Gastrocnemius medialis (tissue), 4 donors: ENCODE results near the gene GID8. TPM values are rescaled to one million over a fixed set of nuclear protein-coding genes. Genes with fewer than 3 reads are reported as not detected.

Experiments
- ATAC-seq, 2 donors: fragments of 150-250 bp; one replicate each; pipeline ENCODE4 v1.9.1; 2016
- DNase-seq, 2 donors: peaks; one replicate each; pipeline ENCODE4 v3.0.0-alpha.2; 2019
- H3K27ac ChIP-seq, 4 donors: fragments of 200-600 bp; sonication (generic); 1 replicate in 1 of 4; 2 replicates in 3 of 4; pipeline ENCODE4 v1.5.1; 2016 to 2018; ENCODE audit warnings: mild to moderate bottlenecking in 2 of 4, moderate library complexity in 1 of 4
- H3K27me3 ChIP-seq, 3 donors: fragments of 200-600 bp; sonication (generic) in 2 of 3; 1 replicate in 1 of 3; 2 replicates in 2 of 3; pipeline versions ENCODE4 v1.5.1 to v1.6.0; 2016 to 2019; ENCODE audit warnings: mild to moderate bottlenecking in 1 of 3, moderate library complexity in 1 of 3
- H3K36me3 ChIP-seq, 2 donors: fragments of 200-600 bp; sonication (generic) in 1 of 2; one replicate each; pipeline ENCODE4 v1.5.1; 2017 to 2018
- H3K4me1 ChIP-seq, 2 donors: fragments of 200-600 bp; sonication (generic) in 1 of 2; one replicate each; pipeline ENCODE4 v1.5.1; 2016 to 2017; ENCODE audit warnings: mild to moderate bottlenecking in 2 of 2
- H3K4me3 ChIP-seq, 4 donors: fragments of 200-600 bp; sonication (generic) in 3 of 4; 1 replicate in 1 of 4; 2 replicates in 3 of 4; pipeline ENCODE4 v1.5.1; 2016 to 2019; ENCODE audit warnings: mild to moderate bottlenecking in 2 of 4
- H3K9me3 ChIP-seq, 3 donors: fragments of 200-600 bp; sonication (generic) in 2 of 3; 1 replicate in 1 of 3; 2 replicates in 2 of 3; pipeline ENCODE4 v1.5.1; 2016 to 2019
- CTCF ChIP-seq, 5 experiments: fragments of 450-650 bp in 3 of 5; fragments of 200-600 bp in 2 of 5; sonication (generic) in 2 of 5; IDR thresholded peaks in 4 of 5; conservative IDR thresholded peaks in 1 of 5; 1 replicate in 4 of 5; 2 replicates in 1 of 5; pipeline ENCODE4 v1.5.1; 2016 to 2019; ENCODE audit warnings: antibody characterized with exemption in 5 of 5, mild to moderate bottlenecking in 3 of 5, moderate library complexity in 3 of 5
- POLR2A ChIP-seq, 2 donors: fragments of 450-650 bp; IDR thresholded peaks; one replicate each; pipeline ENCODE4 v1.6.1; 2017; ENCODE audit warnings: antibody characterized with exemption in 2 of 2, mild to moderate bottlenecking in 2 of 2, moderate library complexity in 2 of 2
- in situ Hi-C, 4 donors: fragments of 200-750 bp; cut with MboI; loops; one replicate each; pipeline versions ENCODE4 v1.15.0 to v1.8.0; 2017; ENCODE audit warnings: low sequenced_read_pairs in 4 of 4
- intact Hi-C: fragments of 100-400 bp; cut with DNase I; formaldehyde crosslinking; loops from one replicate; pipeline ENCODE4 v1.15.1; 2023; ENCODE audit warnings: low total_unique reads
- total RNA-seq, 4 donors: library from RNA; depleted of rRNA; stranded (reverse); fragments of >200 nt; gene quantifications; one replicate each; pipeline versions ENCODE4 v1.1.0 to v1.2.3, GENCODE V29; 2016

GID8 gene
- total RNA-seq, 4 donors from 2014 or later, result 12.8 to 16.2 (median 13.5) TPM

- no peak for DNase-seq
- intact Hi-C loops, result no loop called here
- Histone ChIP-seq H3K36me3 (peaks cover 0 to 44% of the 10 kb centered on the region in 2 donors), H3K27me3 (peaks cover 0 to 3% (median 0%) of the 10 kb centered on the region in 3 donors), H3K27ac (no peak overlapping the region), H3K9me3 (no peaks in the 10 kb centered on the region), H3K4me3 (no peak overlapping the region), H3K4me1 (peaks cover 5 to 12% of the 10 kb centered on the region in 2 donors)
- ATAC-seq, result no peak
- in situ Hi-C loops, result loop anchor here in 3 of 4 donors (5.0 to 25.0 kb wide), 3 partner anchors 115 to 117 kb away; partner anchors contain the start of gene BHLHE23 (in 1 of the 3)
- TF ChIP-seq POLR2A (IDR thresholded peaks at IDR 0.05) (no peak), CTCF (IDR thresholded peaks at IDR 0.05 in 4 of 5, conservative IDR thresholded peaks at IDR 0.05 in 1 of 5) (no peak)
These were observed 40.3 kb upstream of the GID8 start for GRCh38 chr20:62897666-62898065.

GRCh38 chr20:62898093-62898964 is 39.6 kb upstream of the GID8 start:
- no peak overlapping the region for H3K27ac ChIP-seq
- ATAC-seq (no peak), DNase-seq (no peak)
- no peaks in the 10 kb centered on the region for H3K9me3 ChIP-seq
- intact Hi-C loops (no loop called here), in situ Hi-C loops (loop anchor here in 3 of 4 donors (5.0 to 25.0 kb wide), 3 partner anchors 114 to 116 kb away; partner anchors contain the start of gene BHLHE23 (in 1 of the 3))
- H3K27me3 ChIP-seq, result peaks cover 0 to 3% (median 0%) of the 10 kb centered on the region in 3 donors
- H3K36me3 ChIP-seq, result peaks cover 0 to 44% of the 10 kb centered on the region in 2 donors
- no peak for TF ChIP-seq CTCF (IDR thresholded peaks at IDR 0.05 in 4 of 5, conservative IDR thresholded peaks at IDR 0.05 in 1 of 5)
- TF ChIP-seq POLR2A (IDR thresholded peaks at IDR 0.05), result no peak
- H3K4me1 ChIP-seq, result peaks cover 5 to 12% of the 10 kb centered on the region in 2 donors
- H3K4me3 ChIP-seq, result no peak overlapping the region

- TF ChIP-seq POLR2A (IDR thresholded peaks at IDR 0.05) (no peak), CTCF (IDR thresholded peaks at IDR 0.05 in 4 of 5, conservative IDR thresholded peaks at IDR 0.05 in 1 of 5) (no peak)
- intact Hi-C loops, result no loop called here
- H3K36me3 ChIP-seq, result peaks cover 0 to 44% of the 10 kb centered on the region in 2 donors
These were observed 38.8 kb upstream of the GID8 start for GRCh38 chr20:62898970-62899632.

GRCh38 chr20:62899633-62900051 is 38.3 kb upstream of the GID8 start:
- ATAC-seq, result peak in 1 of 2 donors; percentile 12
- H3K4me3 ChIP-seq, result no peak overlapping the region
- H3K27ac ChIP-seq, result no peak overlapping the region
- peaks cover 0 to 3% (median 0%) of the 10 kb centered on the region in 3 donors for H3K27me3 ChIP-seq
- intact Hi-C loops (loop anchor here (1.0 kb wide), 2 partner anchors 73 to 110 kb away; no protein-coding TSS in a partner anchor), in situ Hi-C loops (loop anchor here in 3 of 4 donors (5.0 to 25.0 kb wide), 3 partner anchors 113 to 115 kb away; partner anchors contain the start of gene BHLHE23 (in 1 of the 3))
- TF ChIP-seq POLR2A (IDR thresholded peaks at IDR 0.05), result no peak
- TF ChIP-seq CTCF (IDR thresholded peaks at IDR 0.05 in 4 of 5, conservative IDR thresholded peaks at IDR 0.05 in 1 of 5), result no peak
- peaks cover 0 to 44% of the 10 kb centered on the region in 2 donors for H3K36me3 ChIP-seq
- H3K9me3 ChIP-seq, result no peaks in the 10 kb centered on the region
- DNase-seq, result no peak
- H3K4me1 ChIP-seq, result peaks cover 5 to 12% of the 10 kb centered on the region in 2 donors

More at GRCh38 chr20:62898970-62899632, 38.8 kb upstream of the GID8 start:
- H3K9me3 ChIP-seq, result no peaks in the 10 kb centered on the region
- H3K27ac ChIP-seq, result no peak overlapping the region
- H3K4me1 ChIP-seq, result peaks cover 5 to 12% of the 10 kb centered on the region in 2 donors
- no peak overlapping the region for H3K4me3 ChIP-seq
- ATAC-seq (no peak), DNase-seq (no peak)
- H3K27me3 ChIP-seq, result peaks cover 0 to 3% (median 0%) of the 10 kb centered on the region in 3 donors
- in situ Hi-C loops, result loop anchor here in 3 of 4 donors (5.0 to 25.0 kb wide), 3 partner anchors 113 to 116 kb away; partner anchors contain the start of gene BHLHE23 (in 1 of the 3)
